Fibroblast of villous mesenchyme (primary cell): ENCODE data around the gene PRSS8. TPM values are rescaled to one million over a fixed set of nuclear protein-coding genes. Genes with fewer than 3 reads are reported as not detected.
"Not testable (repeated sequence)": the region's sequence is repeated elsewhere in the genome, so short reads cannot be mapped to it uniquely, and the experiment has no call there.

Experiments used
- DNase-seq: peaks from one replicate; pipeline ENCODE4 v3.0.0-alpha.2; 2010; ENCODE audit warnings: low read depth
- H3K4me3 ChIP-seq: 2 replicates; pipeline ENCODE4 v1.5.1; 2011; ENCODE audit warnings: low read depth, mild to moderate bottlenecking, low read length
- total RNA-seq: library from RNA; depleted of rRNA; stranded (reverse); fragments of >200 nt; gene quantifications from 2 replicates; pipeline ENCODE4 v1.2.3, GENCODE V29; 2012
- TF ChIP-seq, protein P1 (sequence below): IDR thresholded peaks from 2 replicates; pipeline ENCODE4 v1.5.1; 2012; ENCODE audit warnings: low read depth, mild to moderate bottlenecking, low read length; ENCODE audit not compliant: insufficient read depth

The PRSS8 gene
- total RNA-seq, 1 donor: not detected

DNA sequence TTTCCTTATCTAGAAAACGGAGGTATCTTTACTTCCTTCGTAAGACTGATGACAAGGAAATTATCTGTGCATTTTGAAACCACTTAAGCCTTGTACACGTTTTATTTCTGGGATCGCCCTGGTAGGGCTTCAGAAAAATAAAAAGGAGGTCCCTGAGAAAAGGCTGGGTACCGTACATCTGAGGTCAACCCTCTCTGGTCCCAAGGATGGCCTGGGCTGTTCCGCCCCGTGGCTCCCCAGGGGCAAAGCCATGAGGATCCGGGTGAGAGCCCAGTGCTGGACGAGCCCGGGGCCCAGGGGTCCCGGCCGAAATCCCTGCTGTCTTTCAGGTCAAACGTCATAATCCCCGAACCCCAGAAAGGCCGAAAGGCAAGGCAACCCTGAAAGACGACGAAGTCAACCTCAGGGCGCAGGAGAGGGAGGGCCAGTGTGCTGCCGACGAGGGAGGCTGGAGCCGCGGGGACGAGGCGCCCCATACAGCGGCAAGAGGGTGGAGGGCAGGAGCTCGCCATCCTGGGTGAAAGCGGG, 43.8 kb upstream of the PRSS8 start:
- TF ChIP-seq, protein P1, sequence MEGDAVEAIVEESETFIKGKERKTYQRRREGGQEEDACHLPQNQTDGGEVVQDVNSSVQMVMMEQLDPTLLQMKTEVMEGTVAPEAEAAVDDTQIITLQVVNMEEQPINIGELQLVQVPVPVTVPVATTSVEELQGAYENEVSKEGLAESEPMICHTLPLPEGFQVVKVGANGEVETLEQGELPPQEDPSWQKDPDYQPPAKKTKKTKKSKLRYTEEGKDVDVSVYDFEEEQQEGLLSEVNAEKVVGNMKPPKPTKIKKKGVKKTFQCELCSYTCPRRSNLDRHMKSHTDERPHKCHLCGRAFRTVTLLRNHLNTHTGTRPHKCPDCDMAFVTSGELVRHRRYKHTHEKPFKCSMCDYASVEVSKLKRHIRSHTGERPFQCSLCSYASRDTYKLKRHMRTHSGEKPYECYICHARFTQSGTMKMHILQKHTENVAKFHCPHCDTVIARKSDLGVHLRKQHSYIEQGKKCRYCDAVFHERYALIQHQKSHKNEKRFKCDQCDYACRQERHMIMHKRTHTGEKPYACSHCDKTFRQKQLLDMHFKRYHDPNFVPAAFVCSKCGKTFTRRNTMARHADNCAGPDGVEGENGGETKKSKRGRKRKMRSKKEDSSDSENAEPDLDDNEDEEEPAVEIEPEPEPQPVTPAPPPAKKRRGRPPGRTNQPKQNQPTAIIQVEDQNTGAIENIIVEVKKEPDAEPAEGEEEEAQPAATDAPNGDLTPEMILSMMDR: no peak
- H3K4me3 ChIP-seq: peak overlapping the region; percentile 96
- DNase-seq: peak; percentile 19

DNA sequence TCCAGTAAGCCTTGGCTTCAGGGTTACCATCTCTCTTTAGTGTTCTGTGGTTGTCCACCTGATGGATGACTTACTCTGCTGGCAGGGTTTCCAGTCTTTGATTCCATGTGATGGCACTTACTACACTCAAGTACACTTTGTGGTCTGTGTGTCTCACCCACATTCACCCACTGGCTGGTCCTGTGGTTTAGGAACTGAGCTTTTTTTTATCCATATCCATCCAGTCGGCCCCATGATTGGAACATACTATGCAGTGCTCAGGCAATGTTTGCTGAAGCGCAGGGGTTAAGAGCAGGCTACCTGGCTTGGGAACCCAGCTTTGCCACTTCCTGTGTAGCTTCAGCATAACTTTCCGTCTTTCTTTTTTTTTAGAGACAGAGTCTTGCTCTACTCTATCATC, 41.6 kb upstream of the PRSS8 start:
- DNase-seq: no peak

DNA sequence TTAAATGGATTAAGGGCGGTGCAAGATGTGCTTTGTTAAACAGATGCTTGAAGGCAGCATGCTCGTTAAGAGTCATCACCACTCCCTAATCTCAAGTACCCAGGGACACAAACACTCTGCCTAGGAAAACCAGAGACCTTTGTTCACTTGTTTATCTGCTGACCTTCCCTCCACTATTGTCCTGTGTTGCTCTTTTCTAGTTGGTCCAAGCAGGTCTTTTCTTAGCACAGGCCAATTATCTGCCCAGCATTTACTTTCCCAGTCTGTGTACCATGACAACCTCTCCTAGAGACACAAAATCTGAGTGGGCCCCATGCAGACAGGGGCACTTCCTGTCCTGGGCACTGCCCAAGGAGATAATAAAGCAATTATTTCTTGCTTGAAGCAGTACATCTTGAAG, 34.5 kb upstream of the PRSS8 start:
- H3K4me3 ChIP-seq, DNase-seq: not testable (repeated sequence)

More for the DNA sequence above, 41.6 kb upstream of the PRSS8 start:
- no peak overlapping the region for H3K4me3 ChIP-seq
- TF ChIP-seq, protein P1: no peak

DNA sequence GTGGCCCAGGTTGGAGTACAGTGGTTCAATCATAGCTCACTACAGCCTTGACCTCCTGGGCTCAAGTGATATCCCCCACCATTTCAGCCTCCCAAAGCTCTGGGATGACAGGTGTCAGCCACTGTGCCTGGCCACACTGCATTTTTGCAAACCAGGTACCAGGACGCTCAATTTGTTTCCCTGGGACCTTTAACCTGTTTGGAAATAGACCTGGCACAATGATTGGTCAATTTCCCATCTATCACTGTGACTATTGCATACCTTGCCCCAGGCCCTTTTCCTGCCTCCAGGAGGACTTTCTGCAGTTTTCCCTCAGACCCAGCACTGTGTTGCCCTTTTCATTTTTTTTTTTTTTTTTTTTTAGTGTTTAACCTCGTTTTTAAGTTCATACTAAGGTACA, 33.3 kb upstream of the PRSS8 start:
- DNase-seq: no peak
- TF ChIP-seq, protein P1: no peak
- no peak overlapping the region for H3K4me3 ChIP-seq

DNA sequence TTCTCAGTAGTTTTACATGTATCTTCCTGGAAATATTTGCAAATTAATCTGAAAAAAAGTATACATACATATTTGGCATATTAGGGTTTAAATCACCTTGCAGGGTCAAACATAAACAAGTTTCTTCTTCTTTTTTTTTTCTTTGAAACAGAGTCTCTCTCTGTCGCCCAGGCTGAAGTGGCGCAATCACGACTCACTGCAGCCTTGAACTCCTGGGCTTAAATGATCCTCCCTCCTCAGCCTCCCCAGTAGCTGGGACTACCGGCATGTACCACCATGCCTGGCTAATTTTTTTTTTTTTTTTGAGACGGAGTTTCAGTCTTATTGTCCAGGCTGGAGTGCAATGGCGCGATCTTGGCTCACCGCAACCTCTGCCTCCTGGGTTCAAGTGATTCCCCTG, 31.8 kb upstream of the PRSS8 start:
- TF ChIP-seq, protein P1: no peak
- no peak for DNase-seq

DNA sequence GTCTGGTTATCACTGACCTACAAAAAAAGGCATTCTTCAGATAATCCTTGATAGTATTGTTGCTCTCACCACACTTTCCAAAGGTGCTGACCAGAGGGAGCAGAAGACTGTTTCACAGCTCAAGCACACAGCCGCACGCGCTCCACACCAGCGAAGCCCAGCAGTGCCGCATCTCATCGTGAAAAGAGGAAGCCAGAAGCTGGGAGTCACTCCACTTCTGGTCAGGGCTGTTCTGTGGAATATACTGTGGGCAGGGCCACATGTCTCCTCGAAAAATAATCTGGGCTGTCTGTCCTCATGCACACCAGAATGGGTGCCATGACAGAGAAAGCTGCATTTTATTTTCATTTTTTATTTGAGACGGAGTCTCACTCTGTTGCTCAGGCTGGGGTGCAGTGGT, 21.6 kb upstream of the PRSS8 start:
- H3K4me3 ChIP-seq: no peak overlapping the region
- DNase-seq: no peak
- TF ChIP-seq, protein P1: no peak

More for the DNA sequence above, 31.8 kb upstream of the PRSS8 start:
- H3K4me3 ChIP-seq: no peak overlapping the region

DNA sequence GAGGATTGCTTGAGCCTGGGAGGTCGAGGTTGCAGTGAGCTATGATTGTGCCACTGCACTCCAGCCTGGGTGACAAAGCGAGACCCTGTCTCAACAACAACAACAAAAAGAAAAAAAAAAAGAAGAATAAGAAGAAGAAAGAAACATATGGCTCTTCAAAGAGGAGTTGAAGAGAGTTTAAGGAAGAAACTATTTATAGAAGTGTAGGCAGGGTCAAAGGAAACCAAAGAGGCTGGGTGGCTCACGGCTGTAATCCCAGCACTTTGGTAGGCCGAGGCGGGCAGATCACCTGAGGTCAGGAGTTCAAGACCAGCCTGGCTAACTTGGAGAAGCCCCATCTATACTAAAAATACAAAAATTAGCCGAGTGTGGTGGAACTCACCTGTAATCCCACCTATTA, 15.4 kb upstream of the PRSS8 start:
- DNase-seq, H3K4me3 ChIP-seq: not testable (repeated sequence)
